Measurements from ENCODE around the gene KRT8.

KRT8 gene

GRCh38 chr12:52847335-52848102 lies 57.4 kb downstream of the KRT8 start:
- DNase-seq (ENCODE audit: low spot score), result no peak

Measured in putamen (tissue), 1 donor.